SK-N-SH (cell line): ENCODE results near the gene CNTNAP5.

Experiments
- CHD2 ChIP-seq: fragments of 150-350 bp; IDR thresholded peaks from 2 replicates; pipeline ENCODE4 v1.6.1; 2018; ENCODE audit warnings: low read length; ENCODE audit not compliant: partially characterized antibody
- CTCF ChIP-seq: fragments of 200-600 bp; sonication (generic); IDR thresholded peaks from 2 replicates; pipeline ENCODE4 v1.6.1; 2017; ENCODE audit warnings: antibody characterized with exemption, mild to moderate bottlenecking, moderate library complexity
- JUND ChIP-seq: IDR thresholded peaks from 2 replicates; pipeline ENCODE4 v1.4.0; 2012
- SMC3 ChIP-seq: IDR thresholded peaks from 2 replicates; pipeline ENCODE4 v1.6.1; 2012; ENCODE audit warnings: low read depth, low read length, improper control_type of control experiment
- YY1 ChIP-seq: IDR thresholded peaks from 2 replicates; pipeline ENCODE4 v1.4.0; 2012; ENCODE audit warnings: low read depth, mild to moderate bottlenecking

- no peak for TF ChIP-seq CHD2
- no peak for TF ChIP-seq CTCF
- no peak for TF ChIP-seq SMC3
- no peak for TF ChIP-seq YY1
- no peak for TF ChIP-seq JUND
These were observed 412.7 kb downstream of the CNTNAP5 start for GRCh38 chr2:124437811-124438210.
